Stomach (tissue), 9 donors: ENCODE results near the gene TMEM120A. TPM values are rescaled to one million over a fixed set of nuclear protein-coding genes. Genes with fewer than 3 reads are reported as not detected.

Source experiments
- DNase-seq, 2 donors: peaks; one replicate each; pipeline versions ENCODE4 v3.0.0 to v3.0.0-alpha.2; 2013 to 2019
- H3K27ac ChIP-seq, 5 donors: fragments of 200-600 bp in 4 of 5; sonication (generic) in 4 of 5; one replicate each; pipeline ENCODE4 v1.5.1; 2013 to 2019; ENCODE audit warnings: mild to moderate bottlenecking in 1 of 5, moderate library complexity in 1 of 5
- H3K27me3 ChIP-seq, 3 donors: fragments of 200-600 bp; sonication (generic); one replicate each; pipeline ENCODE4 v1.5.1; 2017 to 2019; ENCODE audit warnings: mixed run types in 1 of 3
- H3K36me3 ChIP-seq, 4 donors: fragments of 200-600 bp; sonication (generic); 1 replicate in 3 of 4; 2 replicates in 1 of 4; pipeline ENCODE4 v1.5.1; 2016 to 2019
- H3K4me1 ChIP-seq, 4 donors: fragments of 200-600 bp; sonication (generic); one replicate each; pipeline ENCODE4 v1.5.1; 2016 to 2019
- H3K4me3 ChIP-seq, 4 donors: fragments of 200-600 bp; sonication (generic) in 3 of 4; one replicate each; pipeline ENCODE4 v1.5.1; 2016 to 2019; ENCODE audit warnings: mild to moderate bottlenecking in 1 of 4
- H3K9me3 ChIP-seq, 4 donors: fragments of 200-600 bp; sonication (generic); one replicate each; pipeline ENCODE4 v1.5.1; 2016 to 2019
- CTCF ChIP-seq, 7 experiments: fragments of 450-650 bp in 4 of 7; fragments of 200-600 bp in 3 of 7; sonication (generic) in 3 of 7; IDR thresholded peaks; one replicate each; pipeline ENCODE4 v1.5.1; 2016 to 2019; ENCODE audit warnings: antibody characterized with exemption in 7 of 7, control low read depth in 2 of 7, mild to moderate bottlenecking in 1 of 7
- EP300 ChIP-seq: sonication (generic); formaldehyde crosslinking; IDR thresholded peaks from one replicate; pipeline ENCODE4 v1.6.1; 2017; ENCODE audit warnings: antibody characterized with exemption
- POLR2A ChIP-seq, 4 donors: fragments of 450-650 bp; IDR thresholded peaks; one replicate each; pipeline ENCODE4 v1.6.1; 2016; ENCODE audit warnings: antibody characterized with exemption in 4 of 4, control low read depth in 2 of 4, mild to moderate bottlenecking in 1 of 4, moderate library complexity in 1 of 4
- POLR2AphosphoS5 ChIP-seq, 3 donors: sonication (generic); formaldehyde crosslinking; IDR thresholded peaks; one replicate each; pipeline ENCODE4 v1.6.1; 2016; ENCODE audit warnings: antibody characterized with exemption in 3 of 3
- WGBS, 5 donors: extraction: QIAGEN DNeasy Blood & Tissue Kit in 3 of 5; methylation state at CpG; one replicate each; pipeline versions ENCODE4 v1.1.5 to v1.1.7; 2013 to 2018; 5-methylcytosine and 5-hydroxymethylcytosine counted together
- intact Hi-C: fragments of 100-400 bp; cut with DNase I; formaldehyde crosslinking; loops from one replicate; pipeline ENCODE4 v1.15.1; 2023; ENCODE audit warnings: low total_unique reads
- polyA plus RNA-seq, 3 donors: library from polyadenylated mRNA; stranded (reverse); fragments of 200-250 nt; gene quantifications; one replicate each; pipeline ENCODE4 v1.2.3, GENCODE V29; 2013
- total RNA-seq, 5 donors: library from RNA; depleted of rRNA; stranded (reverse); fragments of >200 nt; gene quantifications; one replicate each; pipeline versions ENCODE4 v1.1.0 to v1.2.3, GENCODE V29; 2014 to 2016
- donor health status: healthy with polysubstance abuse.
- donor health status: Bipolar disorder and iron deficiency.
- donor health status: healthy.

Gene TMEM120A
- total and polyA plus RNA-seq, 8 donors: 4.1 to 78.6 (median 43.1) TPM

GRCh38 chr7:75969182-75969581 lies 25.2 kb downstream of the TMEM120A start:
- 76 to 88% (median 82%) methylated on average over 11 to 13 of the region's 13 CpGs for WGBS, 5 donors
- intact Hi-C loops: loop anchor here (10.0 kb wide), 1 partner anchor 64 kb away; no protein-coding TSS in a partner anchor
- peak overlapping the region in 4 of 5 donors; percentile 86 to 91 (median 87) for H3K27ac ChIP-seq
- peaks cover 9 to 55% (median 38%) of the 10 kb centered on the region in 4 donors for H3K36me3 ChIP-seq
- H3K4me1 ChIP-seq: peaks cover 36 to 68% (median 58%) of the 10 kb centered on the region in 4 donors
- TF ChIP-seq POLR2A (IDR thresholded peaks at IDR 0.05) (no peak), CTCF (IDR thresholded peaks at IDR 0.05) (no peak), EP300 (no peak), POLR2AphosphoS5 (IDR thresholded peaks at IDR 0.05) (peak in 2 of 3 donors; percentile 39 to 61)
- H3K27me3 ChIP-seq: no peaks in the 10 kb centered on the region
- peak in 1 of 2 donors; percentile 56 for DNase-seq
- no peak overlapping the region for H3K4me3 ChIP-seq
- H3K9me3 ChIP-seq: no peaks in the 10 kb centered on the region

GRCh38 chr7:75968561-75969001 lies 25.8 kb downstream of the TMEM120A start:
- H3K36me3 ChIP-seq: peaks cover 4 to 49% (median 32%) of the 10 kb centered on the region in 4 donors
- intact Hi-C loops: loop anchor here (10.0 kb wide), 1 partner anchor 64 kb away; no protein-coding TSS in a partner anchor
- no peak overlapping the region for H3K4me3 ChIP-seq
- peaks cover 36 to 69% (median 58%) of the 10 kb centered on the region in 4 donors for H3K4me1 ChIP-seq
- no peak for TF ChIP-seq POLR2A (IDR thresholded peaks at IDR 0.05)
- peak; percentile 76 for TF ChIP-seq EP300
- H3K9me3 ChIP-seq: no peaks in the 10 kb centered on the region
- H3K27ac ChIP-seq: peak overlapping the region; percentile 9 to 91 (median 86)
- no peaks in the 10 kb centered on the region for H3K27me3 ChIP-seq
- DNase-seq: no peak
- 83 to 89% (median 83%) methylated on average over 11 to 12 of the region's 12 CpGs for WGBS, 5 donors

- no peaks in the 10 kb centered on the region for H3K27me3 ChIP-seq
- no peak overlapping the region for H3K4me3 ChIP-seq
- H3K27ac ChIP-seq: peak overlapping the region; percentile 9 to 91 (median 86)
- WGBS, 5 donors: 78 to 88% (median 82%) methylated on average over 8 to 10 of the region's 10 CpGs; no CpG with 5 or more reads in 1 of the 5 donors
- H3K4me1 ChIP-seq: peaks cover 36 to 75% (median 58%) of the 10 kb centered on the region in 4 donors
- intact Hi-C loops: loop anchor here (10.0 kb wide), 1 partner anchor 63 kb away; no protein-coding TSS in a partner anchor
- peaks cover 4 to 43% (median 26%) of the 10 kb centered on the region in 4 donors for H3K36me3 ChIP-seq
- no peaks in the 10 kb centered on the region for H3K9me3 ChIP-seq
- no peak for DNase-seq
- TF ChIP-seq CTCF (IDR thresholded peaks at IDR 0.05) (no peak), EP300 (no peak), POLR2AphosphoS5 (IDR thresholded peaks at IDR 0.05) (no peak)
These were observed 26.4 kb downstream of the TMEM120A start for GRCh38 chr7:75968012-75968411.

- peaks cover 36 to 76% (median 59%) of the 10 kb centered on the region in 4 donors for H3K4me1 ChIP-seq
- H3K27ac ChIP-seq: peak overlapping the region; percentile 9 to 91 (median 86)
- H3K4me3 ChIP-seq: peak overlapping the region in 1 of 4 donors; percentile 6
- no peaks in the 10 kb centered on the region for H3K9me3 ChIP-seq
- H3K27me3 ChIP-seq: no peaks in the 10 kb centered on the region
- peaks cover 4 to 39% (median 22%) of the 10 kb centered on the region in 4 donors for H3K36me3 ChIP-seq
- intact Hi-C loops: loop anchor here (10.0 kb wide), 1 partner anchor 63 kb away; no protein-coding TSS in a partner anchor
- TF ChIP-seq POLR2AphosphoS5 (IDR thresholded peaks at IDR 0.05) (peak in 1 of 3 donors; percentile 55), CTCF (IDR thresholded peaks at IDR 0.05) (no peak), EP300 (no peak), POLR2A (IDR thresholded peaks at IDR 0.05) (no peak)
- WGBS, 5 donors: 22 to 56% (median 47%) methylated on average over 8 to 13 of the region's 13 CpGs
- peak in 1 of 2 donors; percentile 87 for DNase-seq
These were observed 26.9 kb downstream of the TMEM120A start for GRCh38 chr7:75967487-75967997.
